Panc1 (cell line): ENCODE measurements around the gene RDH5. TPM values are rescaled to one million over a fixed set of nuclear protein-coding genes. Genes with fewer than 3 reads are reported as not detected.

Experiments used
- ATAC-seq: fragments of 200-7000 bp; cut with Tn5 transposase; 2 replicates; pipeline ENCODE4 v1.9.1; 2020; ENCODE audit warnings: mild to moderate bottlenecking, moderate library complexity
- BruUV-seq: library from RNA; stranded (reverse); fragments of 400-500 nt; replicated peaks from 2 replicates; lab custom pipeline; 2021; lab: Mats Ljungman, UMichigan
- CTCF ChIA-PET: fragments of 300-600 bp; sonication (Branson Sonifier 250); formaldehyde crosslinking; loops from one replicate; lab custom pipeline; 2022; ENCODE audit warnings: antibody characterized with exemption; lab: Charles Lee
- POLR2A ChIA-PET: fragments of 300-600 bp; sonication (Branson Sonifier 250); formaldehyde crosslinking; loops from one replicate; lab custom pipeline; 2022; ENCODE audit warnings: antibody characterized with exemption; lab: Charles Lee
- DNase-seq: peaks from one replicate; pipeline ENCODE4 v3.0.0-alpha.2; 2010; ENCODE audit warnings: low read depth, low spot score
- H3K27ac ChIP-seq: 2 replicates; pipeline ENCODE4 v1.5.1; 2011; ENCODE audit warnings: mild to moderate bottlenecking, low read length, inconsistent platforms
- H3K27me3 ChIP-seq: fragments of 200-500 bp; sonication (Bioruptor generic); 2 replicates; pipeline ENCODE4 v1.6.0; 2014; ENCODE audit warnings: low read length, inconsistent platforms; ENCODE audit not compliant: control insufficient read depth, insufficient read depth
- H3K36me3 ChIP-seq: fragments of 200-500 bp; sonication (Bioruptor generic); 2 replicates; pipeline ENCODE4 v1.5.1; 2014; ENCODE audit warnings: inconsistent platforms, mild to moderate bottlenecking, low read length, moderate library complexity; ENCODE audit not compliant: control insufficient read depth, insufficient read depth
- H3K4me1 ChIP-seq: 2 replicates; pipeline ENCODE4 v1.5.1; 2011; ENCODE audit warnings: inconsistent platforms, mild to moderate bottlenecking, low read length, moderate library complexity; ENCODE audit not compliant: control insufficient read depth, insufficient read depth
- H3K4me3 ChIP-seq, 2 experiments: 2 replicates each; pipeline ENCODE4 v1.5.1; 2011 to 2012; ENCODE audit warnings: low read depth in 2 of 2, low read length in 2 of 2, mild to moderate bottlenecking in 2 of 2, inconsistent platforms in 1 of 2, moderate library complexity in 1 of 2
- H3K9me3 ChIP-seq: fragments of 200-500 bp; sonication (Bioruptor generic); 2 replicates; pipeline ENCODE4 v1.5.1; 2014; ENCODE audit warnings: low read depth, mild to moderate bottlenecking, inconsistent platforms, low read length, moderate library complexity; ENCODE audit not compliant: control insufficient read depth, insufficient read depth
- POLR2AphosphoS5 ChIP-seq: IDR thresholded peaks from 2 replicates; pipeline ENCODE4 v1.6.1; 2012; ENCODE audit warnings: mild to moderate bottlenecking, low read depth, low read length, moderate library complexity
- REST ChIP-seq, 2 experiments: IDR thresholded peaks; 2 replicates each; pipeline ENCODE4 v1.6.1; 2011 to 2012; ENCODE audit warnings: low read depth in 2 of 2, control low read depth in 1 of 2, low read length in 1 of 2, mild to moderate bottlenecking in 1 of 2, moderate library complexity in 1 of 2; ENCODE audit not compliant: insufficient read depth in 1 of 2
- SIN3A ChIP-seq: IDR thresholded peaks from 2 replicates; pipeline ENCODE4 v1.6.1; 2012; ENCODE audit warnings: low read depth, mild to moderate bottlenecking, low read length, moderate library complexity, borderline replicate concordance; ENCODE audit not compliant: insufficient read depth
- TCF7L2 ChIP-seq: IDR thresholded peaks from 2 replicates; pipeline ENCODE4 v1.6.1; 2011; ENCODE audit warnings: mild to moderate bottlenecking, low read depth, low read length, inconsistent platforms
- in situ Hi-C: cut with HindIII; loops from 2 replicates; pipeline ENCODE4 v1.10.0; 2016; ENCODE audit warnings: low sequenced_read_pairs, low pct_unique_long_range_greater_than_20kb
- intact Hi-C: fragments of 100-400 bp; cut with micrococcal nuclease; formaldehyde crosslinking; loops from one replicate; pipeline ENCODE4 v1.10.0; 2022; ENCODE audit not compliant: unreplicated experiment
- total RNA-seq: library from RNA; stranded (reverse); gene quantifications from one replicate; pipeline ENCODE4 v1.2.1, GENCODE V29; 2021; ENCODE audit not compliant: unreplicated experiment
- TF ChIP-seq, protein P1 (sequence below): fragments of 450-650 bp; IDR thresholded peaks from 2 replicates; pipeline ENCODE4 v1.5.1; 2017; ENCODE audit warnings: mild to moderate bottlenecking

The RDH5 gene
- total RNA-seq, 1 experiment from 2014 or later, result 2.8 TPM

DNA sequence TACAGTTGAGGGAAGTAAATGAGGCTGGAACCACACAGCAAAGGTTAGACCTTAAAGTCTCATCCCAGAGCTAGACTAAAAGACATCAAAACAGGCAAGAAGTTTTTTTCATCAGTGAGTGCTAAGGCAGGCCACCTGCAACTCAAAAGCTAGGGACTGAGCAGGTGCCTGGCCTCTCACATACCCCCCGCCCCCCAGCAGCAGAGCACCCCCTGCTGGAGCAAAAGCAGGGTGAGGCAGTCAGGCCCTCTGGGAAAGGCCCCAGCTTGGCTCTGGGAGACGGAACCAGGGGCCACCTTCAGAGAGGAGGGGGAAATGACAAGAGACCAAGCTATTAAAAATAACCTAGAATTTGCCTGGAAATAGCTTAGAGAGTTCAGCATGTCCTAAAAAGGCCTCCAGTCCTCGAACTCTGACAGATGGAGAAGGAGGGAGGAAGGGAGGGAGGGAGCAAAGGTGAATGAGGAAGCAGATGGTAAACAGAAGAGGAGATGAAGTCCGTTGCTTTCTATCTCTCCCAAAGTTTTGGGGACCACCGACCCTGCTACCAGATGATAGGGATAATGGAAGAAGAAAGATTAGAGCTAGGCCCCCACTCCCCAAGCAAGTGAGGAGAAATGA lies 14.3 kb upstream of the RDH5 start:
- no peak; the same call in 1 of the 2 replicates for ATAC-seq
- TF ChIP-seq REST (IDR thresholded peaks at IDR 0.05; ENCODE audit: insufficient read depth in 1 of 2, low read depth in 2 of 2, low read length in 1 of 2), result no peak
- TF ChIP-seq SIN3A, result no peak
- TF ChIP-seq, protein P1, sequence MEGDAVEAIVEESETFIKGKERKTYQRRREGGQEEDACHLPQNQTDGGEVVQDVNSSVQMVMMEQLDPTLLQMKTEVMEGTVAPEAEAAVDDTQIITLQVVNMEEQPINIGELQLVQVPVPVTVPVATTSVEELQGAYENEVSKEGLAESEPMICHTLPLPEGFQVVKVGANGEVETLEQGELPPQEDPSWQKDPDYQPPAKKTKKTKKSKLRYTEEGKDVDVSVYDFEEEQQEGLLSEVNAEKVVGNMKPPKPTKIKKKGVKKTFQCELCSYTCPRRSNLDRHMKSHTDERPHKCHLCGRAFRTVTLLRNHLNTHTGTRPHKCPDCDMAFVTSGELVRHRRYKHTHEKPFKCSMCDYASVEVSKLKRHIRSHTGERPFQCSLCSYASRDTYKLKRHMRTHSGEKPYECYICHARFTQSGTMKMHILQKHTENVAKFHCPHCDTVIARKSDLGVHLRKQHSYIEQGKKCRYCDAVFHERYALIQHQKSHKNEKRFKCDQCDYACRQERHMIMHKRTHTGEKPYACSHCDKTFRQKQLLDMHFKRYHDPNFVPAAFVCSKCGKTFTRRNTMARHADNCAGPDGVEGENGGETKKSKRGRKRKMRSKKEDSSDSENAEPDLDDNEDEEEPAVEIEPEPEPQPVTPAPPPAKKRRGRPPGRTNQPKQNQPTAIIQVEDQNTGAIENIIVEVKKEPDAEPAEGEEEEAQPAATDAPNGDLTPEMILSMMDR, result no peak
- no peak for TF ChIP-seq TCF7L2
- no peak for TF ChIP-seq POLR2AphosphoS5
- BruUV-seq, result no TSS peak

DNA sequence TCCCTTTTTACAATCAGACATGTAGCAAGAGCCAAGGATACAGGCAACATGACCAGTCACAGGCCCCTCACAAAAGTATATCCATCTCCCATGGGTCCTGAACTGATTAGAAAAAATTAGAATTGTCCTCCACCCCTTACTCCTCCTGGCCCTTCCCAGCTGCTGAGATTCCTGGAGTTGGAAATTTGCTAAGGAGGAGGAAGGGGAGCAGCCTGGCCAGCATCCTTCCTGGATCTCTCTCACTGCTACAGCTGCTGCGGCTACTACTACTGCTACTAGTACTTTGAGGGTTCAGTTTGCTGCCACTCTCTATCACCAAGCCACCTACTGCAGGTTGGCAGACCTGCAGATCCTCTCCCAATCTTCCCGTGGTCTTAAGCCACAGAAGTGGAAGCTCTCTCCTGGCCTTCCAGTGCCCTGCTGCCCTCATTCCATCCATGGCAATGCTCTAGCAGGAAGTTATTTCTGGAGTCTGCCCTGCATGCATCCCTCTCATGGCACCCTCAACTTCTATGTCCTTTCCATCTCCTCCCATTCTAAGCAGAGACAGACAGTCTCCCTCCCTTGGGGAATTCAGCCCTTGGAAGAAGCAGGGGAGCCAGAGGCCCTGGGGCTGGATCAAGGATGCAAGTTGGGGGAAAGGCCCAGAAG lies 13.5 kb upstream of the RDH5 start:
- POLR2A ChIA-PET, result no interaction called here
- Histone ChIP-seq H3K36me3 (no peaks in the 10 kb centered on the region), H3K27me3 (peaks cover 13% of the 10 kb centered on the region), H3K27ac (no peak overlapping the region), H3K9me3 (no peaks in the 10 kb centered on the region), H3K4me1 (no peaks in the 10 kb centered on the region; the same call in 1 of the 2 replicates), H3K4me3 (no peak overlapping the region)
- CTCF ChIA-PET, result no interaction called here
- TF ChIP-seq, protein P1, result no peak
- TF ChIP-seq TCF7L2 (no peak), SIN3A (no peak), REST (IDR thresholded peaks at IDR 0.05; ENCODE audit: insufficient read depth in 1 of 2, low read depth in 2 of 2, low read length in 1 of 2) (no peak), POLR2AphosphoS5 (no peak)
- no TSS peak for BruUV-seq
- intact Hi-C loops (no loop called here), in situ Hi-C loops (no loop called here)
- no peak for DNase-seq
- no peak for ATAC-seq

More for the DNA sequence above, 14.3 kb upstream of the RDH5 start:
- no peaks in the 10 kb centered on the region for H3K9me3 ChIP-seq
- POLR2A ChIA-PET, result no interaction called here
- intact Hi-C loops (no loop called here), in situ Hi-C loops (no loop called here)
- H3K27me3 ChIP-seq, result peaks cover 13% of the 10 kb centered on the region
- no peak overlapping the region for H3K27ac ChIP-seq
- no peak for DNase-seq
- no peak overlapping the region for H3K4me3 ChIP-seq
- H3K4me1 ChIP-seq, result no peaks in the 10 kb centered on the region; the same call in 1 of the 2 replicates
- CTCF ChIA-PET, result no interaction called here
- H3K36me3 ChIP-seq, result no peaks in the 10 kb centered on the region
